Parathyroid adenoma (tissue), 2 donors: ENCODE measurements around the gene RIMS1.

Source experiments
- H2AFZ ChIP-seq: fragments of 300-600 bp; sonication (generic); one replicate; pipeline ENCODE4 v1.7.0; 2017; ENCODE audit warnings: antibody characterized with exemption, mild to moderate bottlenecking
- H3K27ac ChIP-seq: fragments of 300-600 bp; sonication (generic); one replicate; pipeline ENCODE4 v1.7.0; 2017
- H3K27me3 ChIP-seq: fragments of 300-600 bp; sonication (generic); one replicate; pipeline ENCODE4 v1.7.0; 2017; ENCODE audit warnings: low read length; ENCODE audit not compliant: control insufficient read depth, insufficient read depth
- H3K36me3 ChIP-seq: fragments of 300-600 bp; sonication (generic); one replicate; pipeline ENCODE4 v1.7.0; 2017; ENCODE audit warnings: low read length; ENCODE audit not compliant: control insufficient read depth, insufficient read depth
- H3K4me1 ChIP-seq: fragments of 300-600 bp; sonication (generic); one replicate; pipeline ENCODE4 v1.7.0; 2017; ENCODE audit warnings: control low read depth
- H3K4me2 ChIP-seq: fragments of 300-600 bp; sonication (generic); one replicate; pipeline ENCODE4 v1.7.0; 2017; ENCODE audit warnings: low read length
- H3K4me3 ChIP-seq: fragments of 300-600 bp; sonication (generic); one replicate; pipeline ENCODE4 v1.7.0; 2017; ENCODE audit warnings: low read depth, low read length
- H3K79me2 ChIP-seq: fragments of 300-600 bp; sonication (generic); one replicate; pipeline ENCODE4 v1.7.0; 2017; ENCODE audit warnings: control low read depth
- H3K9ac ChIP-seq: fragments of 300-600 bp; sonication (generic); one replicate; pipeline ENCODE4 v1.7.0; 2017; ENCODE audit warnings: mild to moderate bottlenecking
- H3K9me3 ChIP-seq: fragments of 300-600 bp; sonication (generic); one replicate; pipeline ENCODE4 v1.7.0; 2017; ENCODE audit warnings: low read length; ENCODE audit not compliant: control insufficient read depth
- CTCF ChIP-seq: fragments of 300-600 bp; sonication (generic); IDR thresholded peaks from one replicate; pipeline ENCODE4 v1.7.0; 2017; ENCODE audit warnings: antibody characterized with exemption, mild to moderate bottlenecking
- donor health status: primary hyperparathyroidism.

The RIMS1 gene

DNA sequence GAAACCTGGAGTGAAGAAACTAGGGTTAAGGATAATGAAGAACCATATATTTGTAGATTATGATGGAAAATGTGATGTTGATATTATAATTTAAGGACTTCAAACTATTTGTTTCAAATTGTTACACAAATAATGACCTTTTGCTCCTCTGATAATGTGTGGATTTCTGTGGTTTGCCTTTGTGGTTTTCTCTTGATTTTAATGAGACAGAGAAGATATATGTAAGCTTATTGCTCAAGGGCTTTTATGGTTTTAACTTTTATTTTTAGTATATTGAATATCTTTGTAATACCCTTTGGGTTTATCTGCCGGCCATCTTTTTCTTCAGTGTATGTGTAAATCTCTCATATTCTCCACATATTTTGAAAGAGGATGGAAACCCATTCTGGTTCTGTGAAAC, 362.3 kb downstream of the RIMS1 start:
- no peak overlapping the region for H3K4me2 ChIP-seq
- no peak overlapping the region for H2AFZ ChIP-seq
- no peak overlapping the region for H3K4me3 ChIP-seq
- no peaks in the 10 kb centered on the region for H3K9me3 ChIP-seq
- H3K4me1 ChIP-seq = no peaks in the 10 kb centered on the region
- H3K27me3 ChIP-seq = no peaks in the 10 kb centered on the region
- H3K27ac ChIP-seq = no peak overlapping the region
- H3K36me3 ChIP-seq = no peaks in the 10 kb centered on the region
- no peak overlapping the region for H3K9ac ChIP-seq
- no peaks in the 10 kb centered on the region for H3K79me2 ChIP-seq
- TF ChIP-seq CTCF = no peak

DNA sequence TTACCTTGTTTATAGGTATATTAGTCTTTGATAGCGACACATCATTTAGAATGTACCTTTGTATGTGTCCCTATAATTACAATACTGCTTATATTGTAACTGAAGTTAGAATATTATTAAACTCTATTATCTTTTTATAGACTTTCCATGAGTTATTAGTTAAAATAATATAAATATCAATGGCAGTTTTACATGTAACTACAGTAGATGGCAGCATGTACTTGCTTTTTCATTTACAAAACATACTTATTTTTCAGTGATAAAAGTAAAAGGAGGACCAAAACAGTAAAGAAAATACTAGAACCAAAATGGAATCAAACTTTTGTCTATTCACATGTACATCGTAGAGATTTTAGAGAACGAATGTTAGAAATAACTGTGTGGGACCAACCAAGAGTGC, 364.3 kb downstream of the RIMS1 start:
- Histone ChIP-seq H2AFZ (no peak overlapping the region), H3K79me2 (no peaks in the 10 kb centered on the region), H3K36me3 (no peaks in the 10 kb centered on the region), H3K4me3 (no peak overlapping the region), H3K27ac (no peak overlapping the region), H3K4me1 (no peaks in the 10 kb centered on the region), H3K27me3 (no peaks in the 10 kb centered on the region), H3K9me3 (no peaks in the 10 kb centered on the region), H3K4me2 (no peak overlapping the region), H3K9ac (no peak overlapping the region)
- TF ChIP-seq CTCF = no peak

- TF ChIP-seq CTCF = no peak
- H2AFZ ChIP-seq = no peak overlapping the region
- no peaks in the 10 kb centered on the region for H3K36me3 ChIP-seq
- no peak overlapping the region for H3K4me3 ChIP-seq
- no peaks in the 10 kb centered on the region for H3K4me1 ChIP-seq
- H3K9ac ChIP-seq = no peak overlapping the region
- no peaks in the 10 kb centered on the region for H3K79me2 ChIP-seq
- H3K27ac ChIP-seq = no peak overlapping the region
- H3K4me2 ChIP-seq = no peak overlapping the region
- no peaks in the 10 kb centered on the region for H3K9me3 ChIP-seq
- H3K27me3 ChIP-seq = no peaks in the 10 kb centered on the region
Observed at GRCh38 chr6:72260489-72260888, 374.1 kb downstream of the RIMS1 start.

DNA sequence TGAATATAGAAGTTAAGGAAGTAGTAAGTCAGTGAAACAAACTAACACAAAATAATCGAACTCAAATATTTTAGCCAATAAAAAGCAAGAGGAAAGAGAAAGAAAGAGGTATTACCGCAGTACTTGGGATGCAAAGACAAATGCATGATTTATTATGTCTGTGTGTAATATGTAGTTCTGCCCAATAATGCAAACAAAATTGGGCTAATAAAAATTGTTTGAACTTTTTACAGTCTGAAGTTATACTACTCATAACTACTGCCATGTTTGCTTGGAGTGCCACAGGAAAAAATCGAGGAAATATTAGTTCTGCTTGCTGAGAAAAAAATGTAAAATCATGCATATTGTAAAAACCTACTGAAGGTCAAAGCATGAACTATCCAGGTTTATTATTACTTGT, 375.2 kb downstream of the RIMS1 start:
- Histone ChIP-seq H3K9ac (no peak overlapping the region), H2AFZ (no peak overlapping the region)

More for the DNA sequence above, 375.2 kb downstream of the RIMS1 start:
- no peaks in the 10 kb centered on the region for H3K36me3 ChIP-seq
- no peak for TF ChIP-seq CTCF
- no peak overlapping the region for H3K4me3 ChIP-seq
- no peak overlapping the region for H3K27ac ChIP-seq
- no peak overlapping the region for H3K4me2 ChIP-seq
- H3K27me3 ChIP-seq = no peaks in the 10 kb centered on the region
- H3K79me2 ChIP-seq = no peaks in the 10 kb centered on the region
- no peaks in the 10 kb centered on the region for H3K4me1 ChIP-seq
- H3K9me3 ChIP-seq = no peaks in the 10 kb centered on the region
